CD1c-positive myeloid dendritic cell (primary cell): ENCODE measurements around the gene ELMO3.

Experiments
- DNase-seq: peaks from one replicate; pipeline ENCODE4 v3.0.0-alpha.2; 2016; ENCODE audit errors: extremely low spot score

The ELMO3 gene

DNA sequence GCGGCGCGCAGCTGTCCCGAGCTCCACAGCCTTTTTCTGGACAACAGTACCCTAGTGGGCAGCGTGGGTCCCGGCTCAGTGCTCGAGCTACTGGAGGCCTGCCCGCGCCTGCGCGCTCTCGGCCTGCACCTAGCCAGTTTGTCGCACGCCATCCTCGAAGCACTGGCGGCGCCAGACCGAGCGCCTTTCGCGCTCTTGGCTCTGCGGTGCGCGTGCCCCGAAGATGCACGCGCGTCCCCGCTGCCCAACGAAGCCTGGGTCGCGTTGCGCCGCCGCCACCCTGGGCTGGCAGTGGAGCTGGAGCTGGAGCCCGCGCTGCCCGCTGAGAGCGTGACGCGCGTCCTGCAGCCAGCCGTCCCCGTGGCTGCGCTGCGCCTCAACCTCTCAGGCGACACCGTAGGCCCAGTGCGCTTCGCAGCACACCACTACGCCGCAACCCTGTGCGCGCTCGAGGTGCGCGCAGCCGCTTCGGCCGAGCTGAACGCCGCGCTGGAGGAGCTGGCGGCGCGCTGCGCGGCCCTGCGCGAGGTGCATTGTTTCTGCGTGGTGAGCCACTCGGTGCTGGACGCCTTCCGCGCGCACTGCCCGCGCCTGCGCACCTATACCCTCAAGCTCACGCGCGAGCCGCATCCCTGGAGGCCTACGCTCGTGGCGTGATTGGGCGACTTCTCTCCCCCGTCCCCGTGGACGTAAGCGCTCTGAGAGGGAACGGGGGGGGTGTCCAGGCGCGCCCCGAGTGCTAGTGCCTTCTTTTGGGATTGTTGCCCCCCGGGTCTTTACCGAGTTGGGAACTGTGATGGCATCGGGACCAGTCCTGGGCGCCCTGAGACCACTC is 35.5 kb upstream of the ELMO3 start:
- DNase-seq, result peak; percentile 49

DNA sequence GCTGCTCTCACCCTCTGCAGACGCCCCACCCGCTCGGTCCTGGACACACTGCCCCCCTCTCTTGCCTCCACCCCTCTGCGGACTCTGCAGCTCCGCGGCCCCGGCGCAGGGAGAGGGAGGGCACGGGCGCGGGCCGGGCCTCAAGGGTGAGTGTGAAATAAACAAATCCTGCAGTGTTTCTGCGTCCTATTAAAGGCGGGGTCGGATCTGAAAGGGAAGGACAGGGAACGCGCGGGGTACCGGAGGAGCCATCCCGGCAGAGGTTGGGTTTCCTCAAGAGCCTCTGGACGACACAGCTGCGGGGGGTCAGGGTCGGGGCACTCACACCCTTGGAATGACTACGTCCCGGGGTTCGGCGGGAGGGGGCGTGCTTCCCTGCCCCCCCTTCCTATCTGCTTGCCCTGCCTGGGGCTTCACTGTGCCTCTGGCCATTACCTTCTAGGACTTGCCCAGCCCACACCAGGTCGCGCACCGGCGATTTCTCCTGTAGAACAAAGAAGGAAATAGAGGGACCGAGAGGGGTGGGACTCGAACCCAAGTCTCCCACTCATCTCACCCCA is 34.9 kb upstream of the ELMO3 start:
- no peak for DNase-seq

DNA sequence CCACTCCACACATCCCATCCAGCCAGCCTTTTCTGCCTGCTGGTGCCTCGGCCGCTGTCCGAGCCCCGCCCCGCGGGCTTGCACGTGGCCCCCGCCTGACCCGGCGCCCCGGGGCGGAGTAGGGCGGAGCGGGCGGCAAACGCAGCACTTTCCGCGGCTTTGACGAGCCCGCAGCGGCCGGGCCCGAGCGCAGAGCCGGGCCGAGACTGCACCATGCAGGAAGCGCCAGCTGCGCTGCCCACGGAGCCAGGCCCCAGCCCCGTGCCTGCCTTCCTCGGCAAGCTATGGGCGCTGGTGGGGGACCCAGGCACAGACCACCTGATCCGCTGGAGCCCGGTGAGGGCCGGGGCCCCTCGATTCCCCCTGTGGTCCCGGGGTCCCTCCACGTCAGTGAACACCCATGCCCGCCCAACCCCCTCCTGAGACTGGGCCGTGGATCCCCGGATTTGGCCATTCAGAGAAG is 34.3 kb upstream of the ELMO3 start, which contains the start of gene HSF4:
TSS of gene HSF4 (plus strand) at position 147 of the 463 bp plus-strand sequence. CDS start at position 214, 67 bp downstream.
- DNase-seq, result peak; percentile 72

DNA sequence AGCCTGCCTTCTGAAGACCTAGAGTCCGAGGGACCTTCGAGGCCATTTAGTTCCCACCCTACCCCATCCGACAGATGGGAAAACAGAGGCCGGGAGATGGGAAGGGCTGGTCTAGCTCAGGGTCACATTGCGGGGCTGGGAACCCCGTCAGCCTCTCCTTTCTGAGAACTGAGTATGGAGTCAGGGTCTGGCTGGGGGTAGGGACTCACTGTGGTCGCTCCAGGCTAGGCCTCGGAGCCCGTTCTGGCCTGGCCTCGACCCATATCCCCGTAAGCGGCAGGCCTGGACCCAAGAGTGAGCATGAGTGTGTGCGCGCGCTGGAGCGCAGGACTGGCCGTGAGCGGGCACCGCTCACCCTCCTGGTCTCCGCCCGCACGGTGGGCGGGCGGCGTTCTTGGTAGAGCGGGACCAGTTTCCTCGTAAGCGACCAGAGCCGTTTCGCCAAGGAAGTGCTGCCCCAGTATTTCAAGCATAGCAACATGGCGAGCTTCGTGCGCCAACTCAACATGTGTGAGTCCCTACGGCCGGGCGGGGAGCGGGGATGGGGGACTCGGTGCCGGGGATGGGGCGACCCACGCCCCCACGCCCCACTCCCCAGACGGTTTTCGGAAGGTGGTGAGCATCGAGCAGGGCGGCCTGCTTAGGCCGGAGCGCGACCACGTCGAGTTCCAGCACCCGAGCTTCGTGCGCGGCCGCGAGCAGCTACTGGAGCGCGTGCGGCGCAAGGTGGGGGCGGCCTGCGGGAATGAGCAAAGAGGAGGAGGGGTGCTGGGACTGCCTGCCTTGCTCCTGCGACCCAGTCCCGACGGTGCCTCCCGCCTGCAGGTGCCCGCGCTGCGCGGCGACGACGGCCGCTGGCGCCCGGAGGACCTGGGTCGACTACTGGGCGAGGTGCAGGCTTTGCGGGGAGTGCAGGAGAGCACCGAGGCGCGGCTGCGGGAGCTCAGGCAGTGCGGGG is 33.5 kb upstream of the ELMO3 start:
- DNase-seq, result peak; percentile 44

DNA sequence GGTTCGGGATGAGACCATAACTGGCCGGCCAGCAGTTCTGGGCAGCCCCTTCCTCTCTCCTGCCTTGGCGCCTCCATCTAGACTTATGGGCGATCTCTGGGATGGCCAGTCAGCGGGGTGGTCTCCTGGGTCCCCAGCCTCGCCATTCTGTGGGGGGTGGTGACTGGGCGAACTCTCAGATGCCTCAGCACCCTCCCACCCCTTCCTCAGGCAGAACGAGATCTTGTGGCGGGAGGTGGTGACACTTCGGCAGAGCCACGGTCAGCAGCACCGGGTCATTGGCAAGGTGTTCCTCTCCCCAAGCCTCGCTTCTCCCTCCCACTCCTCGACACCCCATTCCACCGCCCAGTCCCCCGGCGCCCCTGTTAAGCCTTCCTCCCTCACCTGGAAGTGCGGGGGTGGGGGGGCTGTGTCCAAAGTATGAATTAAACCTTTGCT is 32.8 kb upstream of the ELMO3 start:
- no peak for DNase-seq

DNA sequence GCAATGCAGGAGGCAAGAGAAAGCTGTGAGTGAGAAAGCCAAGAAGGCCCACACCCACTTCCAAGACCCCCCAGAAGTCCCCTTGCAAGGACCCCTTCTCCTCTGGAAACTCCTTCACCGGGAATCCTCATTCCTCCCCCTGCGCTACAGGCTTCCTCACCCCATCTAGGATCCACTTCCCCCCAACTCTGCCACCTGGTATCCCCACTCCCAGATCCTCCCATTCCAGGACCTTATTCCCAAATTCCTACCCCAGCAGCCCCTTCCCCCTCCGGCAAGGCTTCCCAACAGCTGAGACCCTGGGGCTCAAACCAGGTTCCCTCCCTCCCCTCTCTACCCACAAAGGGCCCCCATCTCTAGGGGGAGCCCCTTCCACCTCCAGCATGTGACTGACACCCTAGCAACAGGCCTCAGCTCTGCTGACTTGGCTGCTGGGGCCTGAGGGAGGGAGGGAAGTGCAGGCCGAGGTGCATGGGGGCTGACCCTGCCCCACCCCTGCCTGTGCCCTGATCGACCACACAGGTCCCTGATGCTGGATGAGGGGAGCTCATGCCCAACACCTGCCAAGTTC is 32.2 kb upstream of the ELMO3 start:
- no peak for DNase-seq

DNA sequence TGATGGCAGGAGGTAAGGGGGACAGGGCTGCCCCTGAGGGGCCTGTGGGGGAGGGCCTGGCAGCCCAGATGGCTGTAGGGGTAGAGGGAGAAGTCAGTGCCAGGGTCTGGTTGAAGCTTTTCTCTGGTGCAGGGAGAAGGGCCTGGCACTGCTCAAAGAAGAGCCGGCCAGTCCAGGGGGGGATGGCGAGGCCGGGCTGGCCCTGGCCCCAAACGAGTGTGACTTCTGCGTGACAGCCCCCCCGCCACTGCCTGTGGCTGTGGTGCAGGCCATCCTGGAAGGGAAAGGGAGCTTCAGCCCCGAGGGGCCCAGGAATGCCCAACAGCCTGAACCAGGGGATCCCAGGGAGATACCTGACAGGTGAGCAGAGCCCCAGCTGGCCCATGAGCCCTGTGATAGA is 31.3 kb upstream of the ELMO3 start:
- DNase-seq, result no peak

DNA sequence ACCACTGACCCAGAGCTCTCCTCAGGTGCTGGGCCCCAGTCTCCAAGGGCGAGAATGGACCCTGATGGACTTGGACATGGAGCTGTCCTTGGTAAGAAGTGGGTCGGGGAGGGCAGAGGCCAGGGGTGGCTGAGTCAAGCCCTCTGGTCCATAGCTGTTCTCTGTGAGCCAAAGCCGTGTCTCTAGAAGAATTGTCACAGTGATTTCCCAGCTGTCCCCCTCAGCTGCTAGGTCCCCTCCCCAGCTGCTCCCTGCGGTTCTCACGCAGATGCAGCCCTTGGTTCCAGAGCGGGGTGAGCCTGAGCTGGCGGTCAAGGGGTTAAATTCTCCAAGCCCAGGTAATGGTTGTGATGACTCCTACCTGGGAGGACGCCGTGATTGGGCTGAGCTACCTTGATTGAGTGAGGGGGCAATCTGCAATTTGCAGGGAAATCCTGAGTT is 29.9 kb upstream of the ELMO3 start:
- DNase-seq, result no peak

DNA sequence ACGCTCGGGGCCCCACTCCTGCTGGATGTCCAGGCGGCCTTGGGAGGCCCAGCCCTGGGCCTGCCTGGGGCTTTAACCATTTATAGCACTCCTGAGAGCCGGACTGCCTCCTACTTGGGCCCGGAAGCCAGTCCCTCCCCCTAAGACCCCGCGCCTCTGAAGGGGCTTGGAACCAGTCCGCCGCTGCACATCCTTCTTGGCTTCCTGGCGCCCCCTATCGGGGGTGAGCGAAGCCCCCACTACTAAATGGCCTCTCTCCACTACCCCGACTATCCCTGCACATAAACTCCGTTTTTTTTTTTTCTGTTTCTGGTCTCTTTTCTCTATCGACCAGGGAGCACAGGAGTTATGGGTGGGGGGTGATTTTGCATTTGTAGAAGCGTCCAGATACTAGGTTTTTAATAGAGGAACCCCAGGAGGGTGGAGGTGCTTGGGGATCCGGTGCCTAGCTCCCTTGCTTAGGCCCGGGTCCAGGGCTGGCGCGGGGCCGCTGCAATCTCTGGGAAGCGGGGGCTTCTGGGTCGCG is 29.2 kb upstream of the ELMO3 start:
- no peak for DNase-seq

DNA sequence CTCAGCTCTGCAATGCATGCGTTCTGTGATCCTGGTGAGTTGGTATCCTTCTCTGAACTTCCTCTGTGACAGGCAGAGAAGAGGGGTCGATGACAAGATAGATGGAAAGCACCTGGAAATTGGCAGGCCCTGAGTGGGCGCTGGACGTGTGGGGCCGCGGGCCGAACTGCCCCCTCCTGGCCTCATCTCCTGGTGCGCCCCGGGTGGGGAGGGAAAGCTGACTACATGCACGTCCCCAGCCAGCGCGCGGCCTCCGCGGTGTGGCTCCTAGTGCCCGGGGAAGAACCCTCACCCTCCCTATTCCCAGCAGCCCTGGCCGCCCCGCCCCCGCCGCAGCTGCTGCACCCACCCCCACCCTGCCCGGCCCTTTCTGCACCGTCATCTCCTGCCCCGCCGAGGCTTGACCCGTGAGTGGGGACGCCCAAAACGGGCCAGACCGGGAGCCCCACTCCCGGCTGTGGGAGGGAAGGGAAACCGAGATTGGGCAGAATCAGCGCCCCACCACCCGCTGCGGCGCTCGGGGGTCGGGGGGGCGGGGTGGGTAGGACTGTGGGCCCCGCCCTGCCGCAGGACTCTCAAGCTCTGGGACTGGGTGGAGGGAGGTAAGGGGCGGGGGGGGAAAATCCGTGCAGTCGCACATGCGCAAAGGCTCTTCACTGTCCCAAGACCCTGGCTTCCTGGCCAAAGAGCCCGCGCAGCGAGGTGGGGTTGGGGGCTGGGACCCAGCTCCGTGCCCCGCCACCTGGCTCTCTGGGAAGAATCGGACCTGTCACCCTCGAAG is 28.6 kb upstream of the ELMO3 start, which contains the start of gene NOL3:
TSS of gene NOL3 (plus strand) at position 371 of the 781 bp plus-strand sequence.
- peak; percentile 62 for DNase-seq

DNA sequence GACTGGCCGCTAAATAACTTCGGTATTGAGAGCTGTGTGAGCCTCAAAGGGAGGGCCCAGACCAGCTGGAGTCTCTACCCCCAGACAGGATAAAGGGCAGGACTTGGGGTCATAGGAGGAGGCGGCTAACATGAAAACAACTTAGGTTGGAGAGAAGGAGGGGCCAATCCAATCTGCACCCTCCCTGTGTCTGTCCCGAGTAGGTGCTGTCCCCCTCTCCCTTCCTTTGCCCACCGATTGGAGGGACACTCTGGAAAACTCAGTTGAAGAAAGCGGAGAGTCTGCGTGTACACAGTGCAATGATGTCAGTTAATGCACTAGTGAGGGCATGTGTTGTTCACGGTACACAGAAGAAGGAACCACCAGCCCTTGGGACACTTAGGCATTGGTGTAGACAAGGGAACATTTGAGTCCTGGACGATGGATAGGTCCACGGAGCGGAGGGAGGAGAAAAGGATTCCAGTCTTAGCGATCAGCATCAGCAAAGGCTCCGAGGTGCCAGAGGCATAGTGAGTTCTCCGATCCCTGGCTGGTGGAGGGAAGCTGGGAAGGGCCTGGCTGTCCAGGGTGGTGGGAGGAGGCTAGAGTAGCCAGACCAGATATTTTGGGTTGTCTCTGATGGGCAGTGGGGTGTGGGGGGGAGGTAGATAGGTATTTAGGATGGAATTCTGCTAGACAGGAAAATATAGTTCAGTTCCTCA is 27.8 kb upstream of the ELMO3 start:
- no peak for DNase-seq

DNA sequence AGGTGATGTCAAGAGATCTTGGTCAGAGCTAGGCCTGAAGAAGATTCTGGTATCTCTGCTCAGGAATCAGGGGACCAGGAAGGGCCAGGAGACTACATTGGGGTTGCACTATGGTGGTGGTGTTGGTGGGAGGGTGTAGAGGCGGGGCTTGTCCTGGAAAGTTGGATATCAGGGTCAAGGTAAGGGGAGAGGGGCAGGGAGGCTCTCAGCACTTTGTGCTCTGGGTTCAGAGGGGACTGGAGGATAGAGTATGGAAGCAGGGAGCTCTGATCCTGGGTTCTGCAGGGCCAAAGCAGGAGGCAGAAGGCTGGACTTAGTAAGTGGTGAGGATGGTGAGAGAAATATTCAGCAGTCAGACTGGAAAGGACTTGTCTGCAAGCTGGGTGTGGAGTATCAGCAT is 25.6 kb upstream of the ELMO3 start:
- no peak for DNase-seq

DNA sequence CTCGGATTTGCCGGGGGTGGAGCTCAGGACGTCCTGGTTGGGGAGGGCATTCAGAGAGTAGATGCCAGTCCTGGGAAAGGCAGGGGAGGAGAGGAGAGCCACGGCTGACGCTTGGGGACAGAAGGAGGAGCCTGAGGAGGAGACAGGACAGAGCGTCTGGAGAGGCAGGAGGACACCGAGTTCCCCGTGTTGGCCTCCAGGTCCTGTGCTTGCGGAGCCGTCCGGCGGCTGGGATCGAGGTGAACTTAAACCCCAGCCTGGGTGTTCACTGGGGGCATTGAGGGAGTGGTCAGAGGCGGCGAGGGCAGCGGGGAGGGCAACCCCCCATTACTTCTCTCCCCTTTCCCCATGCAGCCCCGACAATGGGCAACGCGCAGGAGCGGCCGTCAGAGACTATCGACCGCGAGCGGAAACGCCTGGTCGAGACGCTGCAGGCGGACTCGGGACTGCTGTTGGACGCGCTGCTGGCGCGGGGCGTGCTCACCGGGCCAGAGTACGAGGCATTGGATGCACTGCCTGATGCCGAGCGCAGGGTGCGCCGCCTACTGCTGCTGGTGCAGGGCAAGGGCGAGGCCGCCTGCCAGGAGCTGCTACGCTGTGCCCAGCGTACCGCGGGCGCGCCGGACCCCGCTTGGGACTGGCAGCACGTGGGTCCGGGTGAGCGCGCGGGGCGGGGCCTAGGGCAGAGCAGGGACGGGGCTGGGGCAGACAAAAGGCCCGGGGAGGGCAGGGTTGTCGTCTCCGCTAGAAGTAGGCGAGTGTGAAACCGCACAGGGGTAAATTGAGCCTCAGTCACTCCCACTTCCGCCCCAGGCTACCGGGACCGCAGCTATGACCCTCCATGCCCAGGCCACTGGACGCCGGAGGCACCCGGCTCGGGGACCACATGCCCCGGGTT is 24.9 kb upstream of the ELMO3 start:
- peak; percentile 85 for DNase-seq

DNA sequence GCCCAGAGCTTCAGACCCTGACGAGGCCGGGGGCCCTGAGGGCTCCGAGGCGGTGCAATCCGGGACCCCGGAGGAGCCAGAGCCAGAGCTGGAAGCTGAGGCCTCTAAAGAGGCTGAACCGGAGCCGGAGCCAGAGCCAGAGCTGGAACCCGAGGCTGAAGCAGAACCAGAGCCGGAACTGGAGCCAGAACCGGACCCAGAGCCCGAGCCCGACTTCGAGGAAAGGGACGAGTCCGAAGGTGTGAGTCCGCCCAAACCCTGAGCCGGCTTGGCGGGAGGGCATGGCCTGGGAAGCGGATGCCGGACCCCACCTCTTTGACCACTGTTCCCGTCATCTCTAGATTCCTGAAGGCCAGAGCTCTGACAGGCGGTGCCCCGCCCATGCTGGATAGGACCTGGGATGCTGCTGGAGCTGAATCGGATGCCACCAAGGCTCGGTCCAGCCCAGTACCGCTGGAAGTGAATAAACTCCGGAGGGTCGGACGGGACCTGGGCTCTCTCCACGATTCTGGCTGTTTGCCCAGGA is 24.2 kb upstream of the ELMO3 start:
- DNase-seq, result no peak

DNA sequence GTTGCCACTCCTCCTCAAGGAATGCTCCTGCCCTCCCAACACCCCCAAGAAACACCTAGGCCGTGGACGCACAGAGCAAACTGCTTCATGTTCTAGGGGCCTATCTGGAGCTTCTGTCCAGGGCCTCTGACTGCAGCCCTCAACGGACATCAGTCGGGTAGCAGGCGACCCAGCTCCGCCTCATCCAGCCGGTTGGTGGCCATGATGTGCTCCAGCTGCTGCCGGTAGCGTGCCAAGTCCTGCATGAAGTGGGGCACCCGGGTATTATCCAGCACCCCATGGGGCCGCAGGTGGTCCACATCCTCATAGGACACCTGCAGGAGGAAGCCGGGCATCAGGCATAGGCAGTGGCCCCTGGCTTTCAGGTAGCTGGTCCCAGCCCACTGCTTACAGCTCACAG is 22.3 kb upstream of the ELMO3 start:
- no peak for DNase-seq

DNA sequence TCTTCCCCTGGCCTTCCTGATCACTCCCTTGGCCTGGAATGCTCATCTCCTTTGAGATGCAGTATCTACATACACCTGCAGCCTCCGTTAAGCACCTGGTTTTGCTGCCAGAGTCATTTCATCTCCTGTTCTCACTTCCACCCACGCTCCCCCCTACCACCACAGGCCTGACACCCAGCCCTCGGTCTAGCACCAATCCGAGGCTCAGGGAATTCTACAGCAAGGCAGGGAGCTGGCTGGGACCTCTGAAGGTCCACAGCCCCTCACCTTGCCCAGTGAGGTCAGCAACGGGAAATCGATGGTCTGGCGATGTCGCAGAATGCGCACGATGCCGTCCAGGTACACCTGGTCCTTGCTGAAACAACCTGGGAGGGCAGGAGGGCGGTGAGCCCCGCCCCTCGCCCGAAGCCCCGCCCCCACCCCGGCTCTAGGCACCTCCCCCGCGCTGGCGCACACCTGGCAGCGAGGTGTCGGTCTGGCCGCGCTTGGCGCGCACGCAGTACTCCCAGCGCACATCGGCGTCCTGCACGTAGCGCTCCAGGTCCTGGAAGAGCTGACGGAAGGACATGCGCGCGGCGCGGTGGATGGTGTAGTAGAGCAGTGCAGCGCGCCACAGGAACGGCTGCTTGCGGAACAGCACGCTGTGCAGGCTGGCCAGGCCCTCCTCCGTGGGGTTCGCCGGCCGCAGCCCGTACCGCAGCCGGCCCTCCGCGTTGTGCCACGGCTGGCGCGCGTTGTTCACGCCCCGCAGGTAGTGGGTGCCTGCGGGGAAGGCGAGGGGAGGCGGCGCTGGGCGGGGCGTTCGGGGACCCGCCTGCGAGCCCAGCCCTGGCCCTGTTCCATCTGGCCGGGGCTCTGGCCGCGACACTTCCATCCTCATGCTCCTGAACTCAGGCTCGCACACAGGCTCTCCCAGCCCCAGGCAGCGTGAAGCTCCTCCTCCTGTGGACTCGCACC is 20.9 kb upstream of the ELMO3 start:
- peak; percentile 61 for DNase-seq

DNA sequence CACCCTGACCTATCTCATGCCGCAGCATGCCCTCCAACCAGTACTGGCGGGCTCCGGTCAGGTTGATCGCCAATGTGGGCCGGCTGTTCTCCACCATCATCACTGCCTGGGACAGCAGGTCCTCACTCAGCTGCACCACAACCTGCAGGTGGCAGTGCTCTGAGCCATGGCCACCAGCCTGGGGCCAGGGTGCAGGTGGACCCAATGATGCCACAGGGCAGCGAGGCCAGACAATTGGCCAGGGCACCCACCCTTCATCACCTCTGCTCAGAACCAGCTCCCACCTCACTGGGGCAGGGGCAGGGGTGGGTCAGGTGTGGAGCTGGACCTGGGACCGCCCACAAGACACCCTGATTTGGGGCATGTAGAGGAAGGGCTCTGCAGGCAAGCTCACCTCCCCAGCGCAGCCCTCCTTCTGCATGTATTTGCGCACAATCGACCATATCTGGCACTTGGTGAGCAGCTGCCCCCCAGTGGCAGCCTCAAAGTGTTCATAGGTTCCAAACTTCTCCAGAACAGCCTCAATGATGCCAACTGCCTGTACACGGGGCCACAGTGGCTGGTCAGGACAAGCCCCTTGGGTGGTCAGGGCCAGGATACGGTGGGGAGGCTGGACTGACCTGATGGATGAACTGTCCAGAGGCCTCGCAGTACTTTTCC is 19.4 kb upstream of the ELMO3 start:
- no peak for DNase-seq
